ENCODE measurements around the gene FZD1.
"Not testable (repeated sequence)": the region's sequence is repeated elsewhere in the genome, so short reads cannot be mapped to it uniquely, and the experiment has no call there.

Gene FZD1

DNA sequence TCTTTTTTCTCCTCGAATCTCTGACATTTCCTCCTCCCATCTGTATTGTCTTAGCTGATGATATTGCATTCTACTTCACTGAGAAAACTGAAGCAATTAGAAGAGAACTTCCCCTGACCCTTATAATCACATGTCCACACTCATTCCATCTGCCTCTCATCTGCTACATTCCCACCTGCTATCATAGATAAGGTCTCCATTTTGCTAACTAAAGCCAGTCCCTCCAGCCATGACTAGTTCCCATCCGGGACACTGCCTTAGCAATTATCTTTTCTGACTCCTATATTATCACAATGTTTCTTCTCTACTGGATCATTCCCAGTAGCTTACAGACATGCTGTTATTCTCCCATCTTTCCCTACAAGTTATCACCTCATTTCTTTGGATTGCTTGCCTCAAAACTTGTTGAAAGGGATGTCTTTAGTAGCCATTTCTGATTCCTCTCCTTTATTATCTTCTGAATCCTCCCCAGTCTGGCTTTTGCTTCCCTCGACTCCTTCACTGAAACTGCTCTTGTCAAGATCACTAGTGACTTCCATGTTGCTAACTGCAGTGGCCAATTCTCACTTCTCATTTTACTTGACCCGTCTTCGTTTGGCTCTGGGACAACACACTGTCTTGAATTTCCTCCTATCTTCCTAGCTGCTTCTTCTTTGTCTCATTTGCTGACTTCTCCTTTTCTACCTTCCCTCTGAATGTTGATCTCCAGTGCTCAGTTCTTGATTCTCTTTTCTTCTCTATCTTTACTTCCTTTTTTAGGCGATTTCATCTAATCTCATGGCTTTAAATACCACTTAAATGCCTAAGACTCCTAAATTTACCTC lies 35.9 kb downstream of the FZD1 start:
- DNase-seq = no peak

GRCh38 chr7:91302794-91303193 lies 38.6 kb downstream of the FZD1 start:
- DNase-seq = no peak

DNA sequence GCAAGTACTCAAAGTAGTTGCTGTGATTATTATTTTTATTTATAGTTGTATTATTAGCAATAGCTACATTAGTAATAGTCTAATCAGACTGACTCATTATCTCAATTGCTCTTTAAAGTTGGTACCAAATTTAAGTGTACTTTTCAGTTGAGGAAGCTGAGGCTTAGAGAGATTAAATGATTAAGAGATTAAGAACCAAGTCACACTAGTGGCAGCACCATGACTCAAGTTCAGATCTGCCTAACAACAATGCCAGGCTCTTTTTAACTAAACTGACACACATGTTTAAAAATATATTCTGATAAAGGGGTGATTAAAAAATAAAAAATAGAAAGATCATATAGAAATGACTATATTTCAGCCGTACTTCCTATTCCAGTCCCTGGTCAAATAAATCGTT lies 42.0 kb downstream of the FZD1 start:
- DNase-seq = no peak

DNA sequence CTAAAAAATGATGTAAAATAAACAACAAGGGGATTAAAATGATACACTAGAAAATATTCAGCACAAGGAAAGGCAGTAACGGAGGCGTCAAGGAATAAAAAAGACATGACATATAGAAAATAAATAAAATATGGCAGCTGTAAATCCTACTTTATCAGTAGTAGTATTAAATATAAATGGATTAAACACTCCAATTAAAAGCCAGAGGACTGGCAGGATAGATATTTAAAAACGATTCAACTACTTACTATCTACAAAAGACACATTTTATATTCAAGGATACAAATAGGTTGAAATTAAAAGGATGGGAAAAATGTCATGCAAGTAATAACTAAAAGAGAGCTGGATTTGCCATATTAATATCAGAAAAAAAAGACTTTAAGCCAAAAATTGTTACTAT lies 43.2 kb downstream of the FZD1 start:
- DNase-seq = no peak

DNA sequence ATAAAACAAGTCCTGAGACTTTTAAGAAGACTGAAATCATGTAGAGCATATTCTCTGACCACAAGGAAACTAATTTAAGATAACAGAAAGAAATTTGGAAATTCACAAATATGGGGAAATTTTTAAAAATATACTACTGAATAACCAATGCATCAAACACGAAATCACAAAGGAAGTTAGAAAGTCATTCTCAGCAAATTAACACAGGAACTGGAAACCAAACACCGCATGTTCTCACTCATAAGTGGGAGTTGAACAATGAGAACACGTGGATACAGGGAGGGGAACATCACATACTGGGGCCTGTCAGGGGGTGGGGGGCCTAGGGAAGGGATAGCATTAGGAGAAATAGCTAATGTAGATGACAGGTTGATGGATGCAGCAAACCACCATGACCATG lies 44.0 kb downstream of the FZD1 start:
- DNase-seq = not testable (repeated sequence)

DNA sequence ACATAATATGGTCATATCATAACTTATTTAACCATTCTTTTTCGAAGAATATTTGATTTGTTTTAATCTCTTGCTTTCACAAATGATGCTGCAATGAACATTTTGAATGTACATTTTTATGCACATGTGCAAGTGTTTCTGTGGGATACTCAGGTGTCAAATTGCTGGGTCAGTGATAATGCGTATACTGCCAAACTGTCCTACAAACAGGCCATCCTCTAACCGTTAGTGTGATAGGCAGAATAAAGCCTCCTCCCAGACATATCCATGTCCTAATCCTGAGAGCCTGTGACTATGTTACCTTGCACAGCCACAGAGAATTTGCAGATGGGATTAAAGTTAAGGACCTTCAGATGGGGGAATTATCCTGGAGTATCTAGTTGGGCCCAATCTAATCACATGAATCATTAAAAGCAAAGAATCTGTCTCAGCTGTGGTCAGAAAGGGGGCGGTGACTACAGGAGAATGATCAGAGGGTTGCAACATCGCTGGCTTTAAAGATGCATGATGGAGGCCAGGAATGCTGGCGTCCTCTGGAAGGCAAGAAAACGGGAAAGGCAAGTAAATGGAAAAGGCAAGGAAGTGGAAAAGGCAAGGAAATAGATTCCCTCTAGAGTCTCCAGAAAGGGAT lies 46.7 kb downstream of the FZD1 start:
- no peak for DNase-seq

- no peak for DNase-seq
Observed at GRCh38 chr7:91311839-91312238, 47.6 kb downstream of the FZD1 start.

GRCh38 chr7:91313113-91313512 lies 48.9 kb downstream of the FZD1 start:
- no peak for DNase-seq

GRCh38 chr7:91314591-91315323 lies 50.5 kb downstream of the FZD1 start:
- DNase-seq = no peak

- DNase-seq = no peak
Observed at GRCh38 chr7:91316426-91316825, 52.2 kb downstream of the FZD1 start.

DNA sequence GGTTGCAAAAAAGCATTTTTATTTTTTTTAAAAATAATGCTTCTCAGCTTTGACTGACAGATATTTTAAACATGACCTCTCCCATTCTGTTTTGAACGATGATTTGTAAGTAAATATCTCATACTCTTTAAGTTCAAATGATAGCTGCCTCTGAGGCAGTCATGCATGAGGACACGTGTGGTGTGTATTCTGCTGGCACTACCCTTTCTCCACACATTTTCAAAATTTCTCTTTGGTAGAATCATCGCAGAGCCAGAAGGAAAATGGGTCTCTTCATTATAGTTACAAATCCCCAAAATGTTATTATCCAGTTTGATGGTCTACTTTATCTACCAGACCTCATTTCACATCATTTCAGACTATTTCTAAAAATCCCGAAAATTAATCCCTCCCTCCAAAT lies 55.1 kb downstream of the FZD1 start:
- no peak for DNase-seq

- no peak for DNase-seq
Observed at GRCh38 chr7:91320366-91321078, 56.3 kb downstream of the FZD1 start.

Data from NCI-H774 (cell line).